Glutamatergic neuron (in vitro differentiated cells): ENCODE results near the gene PRSS56. TPM values are rescaled to one million over a fixed set of nuclear protein-coding genes. Genes with fewer than 3 reads are reported as not detected.
A peak's percentile ranks its signal among the peaks of the same experiment; 100 is the strongest.

Experiments
- DNase-seq: peaks from one replicate; pipeline ENCODE4 v3.0.0; 2022
- H3K27ac Mint-ChIP-seq: one replicate; pipeline ENCODE4 v1.8.0; 2020; ENCODE audit warnings: mild to moderate bottlenecking, mixed read lengths, inconsistent platforms; ENCODE audit not compliant: unreplicated experiment
- H3K27me3 Mint-ChIP-seq: one replicate; pipeline ENCODE4 v1.8.0; 2020; ENCODE audit warnings: mild to moderate bottlenecking, moderate library complexity, mixed read lengths, inconsistent platforms; ENCODE audit not compliant: unreplicated experiment
- H3K36me3 Mint-ChIP-seq: one replicate; pipeline ENCODE4 v1.8.0; 2020; ENCODE audit warnings: mild to moderate bottlenecking, mixed read lengths, inconsistent platforms; ENCODE audit not compliant: unreplicated experiment
- H3K4me1 Mint-ChIP-seq: one replicate; pipeline ENCODE4 v1.8.0; 2020; ENCODE audit warnings: mild to moderate bottlenecking, low read depth, mixed read lengths, inconsistent platforms; ENCODE audit not compliant: unreplicated experiment
- H3K4me3 Mint-ChIP-seq: one replicate; pipeline ENCODE4 v1.8.0; 2020; ENCODE audit warnings: mild to moderate bottlenecking, mixed read lengths, inconsistent platforms; ENCODE audit not compliant: unreplicated experiment
- H3K9me3 Mint-ChIP-seq: one replicate; pipeline ENCODE4 v1.8.0; 2020; ENCODE audit warnings: mild to moderate bottlenecking, moderate library complexity, mixed read lengths, inconsistent platforms; ENCODE audit not compliant: unreplicated experiment
- total RNA-seq: library from RNA; stranded (reverse); fragmentation: NEBNext Ultra II Directional; extraction: Animal tissue kit (Norgen Biotek cat#: 25700); gene quantifications from one replicate; pipeline ENCODE4 v1.2.1, GENCODE V29; 2021; ENCODE audit not compliant: unreplicated experiment
- TF ChIP-seq, protein P1 (sequence below): fragments of 200-600 bp; sonication (generic); IDR thresholded peaks from one replicate; pipeline ENCODE4 v1.5.0; 2021; ENCODE audit not compliant: partially characterized antibody, unreplicated experiment

Gene PRSS56
- total RNA-seq, 1 donor from 2014 or later = not detected

GRCh38 chr2:232484628-232485347 is 35.4 kb upstream of the PRSS56 start:
- TF ChIP-seq, protein P1, sequence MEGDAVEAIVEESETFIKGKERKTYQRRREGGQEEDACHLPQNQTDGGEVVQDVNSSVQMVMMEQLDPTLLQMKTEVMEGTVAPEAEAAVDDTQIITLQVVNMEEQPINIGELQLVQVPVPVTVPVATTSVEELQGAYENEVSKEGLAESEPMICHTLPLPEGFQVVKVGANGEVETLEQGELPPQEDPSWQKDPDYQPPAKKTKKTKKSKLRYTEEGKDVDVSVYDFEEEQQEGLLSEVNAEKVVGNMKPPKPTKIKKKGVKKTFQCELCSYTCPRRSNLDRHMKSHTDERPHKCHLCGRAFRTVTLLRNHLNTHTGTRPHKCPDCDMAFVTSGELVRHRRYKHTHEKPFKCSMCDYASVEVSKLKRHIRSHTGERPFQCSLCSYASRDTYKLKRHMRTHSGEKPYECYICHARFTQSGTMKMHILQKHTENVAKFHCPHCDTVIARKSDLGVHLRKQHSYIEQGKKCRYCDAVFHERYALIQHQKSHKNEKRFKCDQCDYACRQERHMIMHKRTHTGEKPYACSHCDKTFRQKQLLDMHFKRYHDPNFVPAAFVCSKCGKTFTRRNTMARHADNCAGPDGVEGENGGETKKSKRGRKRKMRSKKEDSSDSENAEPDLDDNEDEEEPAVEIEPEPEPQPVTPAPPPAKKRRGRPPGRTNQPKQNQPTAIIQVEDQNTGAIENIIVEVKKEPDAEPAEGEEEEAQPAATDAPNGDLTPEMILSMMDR = no peak
- Mint-ChIP-seq H3K36me3 (no peaks in the 10 kb centered on the region), H3K4me1 (no peaks in the 10 kb centered on the region), H3K4me3 (peak overlapping the region; percentile 50), H3K27me3 (peaks cover 27% of the 10 kb centered on the region), H3K27ac (no peak overlapping the region), H3K9me3 (peaks cover 7% of the 10 kb centered on the region)
- DNase-seq = no peak

DNA sequence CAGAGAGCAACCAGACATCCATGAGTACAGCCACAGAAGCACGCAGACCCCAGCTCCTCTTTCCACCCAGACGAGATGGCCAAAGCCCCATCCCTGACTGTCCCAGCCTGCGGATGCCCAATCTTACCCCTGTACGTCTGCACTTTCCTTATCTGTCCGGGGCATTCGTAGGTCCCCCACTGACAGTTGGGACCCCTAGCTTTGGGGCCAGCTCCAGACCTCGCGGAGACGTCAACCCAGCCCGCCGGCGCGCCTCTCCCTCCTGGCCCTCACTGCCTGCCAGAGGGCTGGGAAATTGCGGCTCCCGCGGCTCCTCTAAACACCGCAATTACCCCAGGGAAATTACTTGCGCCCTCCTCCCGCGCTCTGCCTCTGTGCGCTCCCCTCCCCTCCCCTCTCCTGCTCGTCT is 34.8 kb upstream of the PRSS56 start:
- peak; percentile 40 for DNase-seq
- TF ChIP-seq, protein P1 = no peak
- peaks cover 29% of the 10 kb centered on the region for H3K27me3 Mint-ChIP-seq
- H3K4me1 Mint-ChIP-seq = no peaks in the 10 kb centered on the region
- peaks cover 8% of the 10 kb centered on the region for H3K9me3 Mint-ChIP-seq
- H3K36me3 Mint-ChIP-seq = no peaks in the 10 kb centered on the region
- H3K27ac Mint-ChIP-seq = no peak overlapping the region
- peak overlapping the region; percentile 50 for H3K4me3 Mint-ChIP-seq

DNA sequence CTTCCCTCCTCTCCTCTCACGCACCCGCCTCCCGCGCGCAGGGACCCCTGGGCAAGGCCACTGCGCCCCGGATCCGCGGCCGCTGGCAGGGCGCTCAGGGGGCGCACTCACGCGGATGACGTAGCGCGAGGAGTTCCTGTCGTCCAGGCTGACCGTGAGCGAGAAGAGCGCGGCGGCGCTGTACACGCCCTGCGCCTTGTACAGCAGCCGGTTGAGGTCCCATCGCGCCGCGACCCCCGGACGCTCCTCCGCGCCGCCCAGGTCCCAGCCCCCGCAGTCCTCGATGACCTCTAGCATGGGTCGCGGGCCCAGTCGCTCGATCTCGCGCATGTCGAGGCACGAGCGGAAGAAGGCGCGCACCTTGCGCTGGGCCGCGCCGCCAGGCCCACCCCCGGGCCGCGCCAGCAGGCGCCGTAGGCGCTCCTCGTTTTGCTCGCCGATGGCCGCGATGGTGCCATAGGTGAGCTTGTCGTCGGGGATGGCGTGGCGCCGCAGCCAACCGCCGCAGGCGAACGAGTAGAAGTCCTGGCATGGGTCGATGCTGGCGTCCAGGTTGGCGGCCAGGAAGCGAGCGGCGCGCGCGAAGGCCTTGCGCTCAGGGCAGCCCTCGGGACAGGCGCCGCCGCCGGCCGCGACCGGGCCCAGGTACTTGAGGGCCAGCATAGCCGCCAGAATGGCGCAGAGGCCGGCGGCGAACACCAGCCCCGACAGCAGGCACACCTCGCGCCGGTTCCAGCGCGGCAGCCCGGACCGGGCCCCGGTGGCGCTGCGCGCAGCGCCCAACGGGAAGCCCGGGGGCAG is 34.2 kb upstream of the PRSS56 start:
- Mint-ChIP-seq H3K36me3 (no peaks in the 10 kb centered on the region), H3K4me3 (no peak overlapping the region), H3K27ac (no peak overlapping the region), H3K4me1 (no peaks in the 10 kb centered on the region), H3K27me3 (peaks cover 31% of the 10 kb centered on the region), H3K9me3 (peaks cover 9% of the 10 kb centered on the region)
- TF ChIP-seq, protein P1 = no peak
- DNase-seq = peak; percentile 29

DNA sequence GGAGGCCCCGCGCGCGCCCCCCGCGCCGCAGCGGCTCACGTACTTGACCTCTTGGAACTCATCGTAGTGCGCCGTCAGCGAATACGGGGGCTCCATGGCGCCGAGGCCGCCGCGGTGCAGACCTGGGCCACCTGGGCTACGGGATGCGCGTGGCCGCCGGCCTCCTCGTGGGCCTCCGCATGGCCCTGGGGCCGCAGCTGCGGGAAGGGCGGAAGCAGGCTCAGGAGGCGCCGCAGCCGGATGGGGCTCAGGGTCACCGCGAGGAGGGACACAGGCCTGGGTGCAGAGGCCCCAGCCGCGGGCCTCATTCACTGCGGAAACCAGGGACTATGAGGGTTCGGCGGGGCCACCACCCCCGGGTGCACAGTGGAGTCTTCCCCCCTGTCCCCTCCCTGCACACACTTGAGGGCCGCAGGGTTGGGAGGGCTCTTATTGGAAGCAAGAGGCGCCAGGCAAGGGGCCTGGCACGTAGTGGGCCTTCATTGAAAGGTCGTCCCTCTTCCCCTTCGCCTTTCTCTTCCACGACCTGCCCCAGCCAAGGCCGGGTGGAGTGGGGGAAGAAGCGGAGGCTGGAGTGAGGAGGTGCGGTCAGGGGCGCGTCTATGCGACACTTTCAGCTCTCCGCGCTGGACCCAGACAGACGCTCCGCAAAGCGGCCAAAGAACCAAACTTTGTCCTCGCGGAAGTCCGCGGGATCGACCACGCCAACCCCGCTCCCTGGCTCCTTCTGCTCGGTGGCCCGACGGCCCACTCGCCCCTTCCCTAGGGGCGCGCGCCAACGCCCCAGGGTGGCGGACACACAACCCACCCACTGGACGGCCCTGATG is 33.4 kb upstream of the PRSS56 start:
- H3K4me3 Mint-ChIP-seq = peak overlapping the region; percentile 25
- peaks cover 10% of the 10 kb centered on the region for H3K9me3 Mint-ChIP-seq
- no peaks in the 10 kb centered on the region for H3K36me3 Mint-ChIP-seq
- TF ChIP-seq, protein P1 = no peak
- no peaks in the 10 kb centered on the region for H3K4me1 Mint-ChIP-seq
- DNase-seq = peak; percentile 17
- no peak overlapping the region for H3K27ac Mint-ChIP-seq
- H3K27me3 Mint-ChIP-seq = peaks cover 32% of the 10 kb centered on the region
